HUES48 (cell line): ENCODE data around the gene NOP56.

Experiments
- H3K27ac ChIP-seq: one replicate; pipeline ENCODE4 v1.7.0; 2013; ENCODE audit warnings: low read depth, low read length, inconsistent platforms
- H3K27me3 ChIP-seq: 2 replicates; pipeline ENCODE4 v1.6.1; 2013; ENCODE audit warnings: mild to moderate bottlenecking, low read length; ENCODE audit not compliant: control insufficient read depth, insufficient read depth
- H3K36me3 ChIP-seq: 2 replicates; pipeline ENCODE4 v1.6.1; 2013; ENCODE audit warnings: low read length; ENCODE audit not compliant: control insufficient read depth, insufficient read depth
- H3K4me1 ChIP-seq: 2 replicates; pipeline ENCODE4 v1.6.1; 2013; ENCODE audit warnings: mild to moderate bottlenecking, low read length; ENCODE audit not compliant: control insufficient read depth, insufficient read depth
- H3K4me3 ChIP-seq: 2 replicates; pipeline ENCODE4 v1.5.1; 2013; ENCODE audit warnings: mild to moderate bottlenecking, low read depth, low read length
- H3K9ac ChIP-seq: 2 replicates; pipeline ENCODE4 v1.6.1; 2013; ENCODE audit warnings: mild to moderate bottlenecking, low read depth, low read length, moderate library complexity
- H3K9me3 ChIP-seq: 2 replicates; pipeline ENCODE4 v1.6.1; 2013; ENCODE audit warnings: low read length; ENCODE audit not compliant: control insufficient read depth, insufficient read depth

The NOP56 gene

GRCh38 chr20:2651772-2652723 lies at the start of gene NOP56:
TSS of gene NOP56 (plus strand) at chr20:2652632. CDS start at chr20:2652661, 29 bp downstream.
- Histone ChIP-seq H3K36me3 (peaks cover 40% of the 10 kb centered on the region), H3K9ac (peak within 1 kb of the TSS; percentile 97), H3K9me3 (no peaks in the 10 kb centered on the region), H3K27me3 (no peaks in the 10 kb centered on the region), H3K4me1 (peaks cover 4% of the 10 kb centered on the region; the same call in 1 of the 2 replicates), H3K4me3 (peak within 1 kb of the TSS; percentile 86), H3K27ac (peak within 1 kb of the TSS; percentile 94)

GRCh38 chr20:2602746-2603145 lies 49.7 kb upstream of the NOP56 start:
- Histone ChIP-seq H3K9me3 (peaks cover 8% of the 10 kb centered on the region), H3K9ac (no peak overlapping the region), H3K4me1 (no peaks in the 10 kb centered on the region), H3K27me3 (no peaks in the 10 kb centered on the region), H3K27ac (no peak overlapping the region), H3K36me3 (no peaks in the 10 kb centered on the region), H3K4me3 (no peak overlapping the region)

- Histone ChIP-seq H3K4me1 (no peaks in the 10 kb centered on the region), H3K4me3 (no peak overlapping the region), H3K9me3 (peaks cover 8% of the 10 kb centered on the region), H3K27ac (no peak overlapping the region), H3K9ac (no peak overlapping the region), H3K27me3 (no peaks in the 10 kb centered on the region), H3K36me3 (no peaks in the 10 kb centered on the region)
These were observed 48.5 kb upstream of the NOP56 start for GRCh38 chr20:2603816-2604505.

- Histone ChIP-seq H3K9me3 (peaks cover 8% of the 10 kb centered on the region), H3K27ac (no peak overlapping the region), H3K36me3 (no peaks in the 10 kb centered on the region), H3K27me3 (no peaks in the 10 kb centered on the region), H3K4me1 (no peaks in the 10 kb centered on the region), H3K9ac (no peak overlapping the region), H3K4me3 (no peak overlapping the region)
These were observed 48.0 kb upstream of the NOP56 start for GRCh38 chr20:2604506-2604835.

GRCh38 chr20:2606507-2607006 lies 45.9 kb upstream of the NOP56 start:
- Histone ChIP-seq H3K4me1 (no peaks in the 10 kb centered on the region), H3K27ac (no peak overlapping the region), H3K4me3 (no peak overlapping the region), H3K27me3 (no peaks in the 10 kb centered on the region), H3K9ac (no peak overlapping the region), H3K9me3 (peaks cover 8% of the 10 kb centered on the region), H3K36me3 (no peaks in the 10 kb centered on the region)

GRCh38 chr20:2610326-2610725 lies 42.1 kb upstream of the NOP56 start:
- Histone ChIP-seq H3K36me3 (no peaks in the 10 kb centered on the region), H3K4me1 (no peaks in the 10 kb centered on the region), H3K27me3 (no peaks in the 10 kb centered on the region), H3K9me3 (peaks cover 8% of the 10 kb centered on the region), H3K27ac (no peak overlapping the region), H3K9ac (no peak overlapping the region), H3K4me3 (no peak overlapping the region)

- Histone ChIP-seq H3K27me3 (no peaks in the 10 kb centered on the region), H3K36me3 (no peaks in the 10 kb centered on the region)
These were observed 41.3 kb upstream of the NOP56 start for GRCh38 chr20:2610941-2611720.

GRCh38 chr20:2612073-2612472 lies 40.4 kb upstream of the NOP56 start:
- Histone ChIP-seq H3K4me3 (no peak overlapping the region), H3K27ac (no peak overlapping the region), H3K36me3 (no peaks in the 10 kb centered on the region), H3K9me3 (peaks cover 5% of the 10 kb centered on the region), H3K9ac (no peak overlapping the region), H3K27me3 (no peaks in the 10 kb centered on the region), H3K4me1 (no peaks in the 10 kb centered on the region)

More at GRCh38 chr20:2610941-2611720, 41.3 kb upstream of the NOP56 start:
- Histone ChIP-seq H3K4me3 (no peak overlapping the region), H3K4me1 (no peaks in the 10 kb centered on the region), H3K27ac (no peak overlapping the region), H3K9ac (no peak overlapping the region), H3K9me3 (peaks cover 8% of the 10 kb centered on the region)

- H3K27ac ChIP-seq = no peak overlapping the region
- no peaks in the 10 kb centered on the region for H3K4me1 ChIP-seq
- H3K9ac ChIP-seq = no peak overlapping the region
- no peaks in the 10 kb centered on the region for H3K9me3 ChIP-seq
- no peaks in the 10 kb centered on the region for H3K36me3 ChIP-seq
- no peak overlapping the region for H3K4me3 ChIP-seq
- H3K27me3 ChIP-seq = no peaks in the 10 kb centered on the region
These were observed 35.8 kb upstream of the NOP56 start for GRCh38 chr20:2616634-2617033.

GRCh38 chr20:2617099-2617714 lies 35.2 kb upstream of the NOP56 start:
- no peaks in the 10 kb centered on the region for H3K9me3 ChIP-seq
- H3K9ac ChIP-seq = no peak overlapping the region
- H3K4me3 ChIP-seq = no peak overlapping the region
- no peaks in the 10 kb centered on the region for H3K36me3 ChIP-seq
- no peaks in the 10 kb centered on the region for H3K27me3 ChIP-seq
- H3K27ac ChIP-seq = no peak overlapping the region
- H3K4me1 ChIP-seq = no peaks in the 10 kb centered on the region
